GM12878 (cell line): ENCODE data around the gene GSTO1.

Experiments used
- CTCF ChIP-seq, 3 experiments: IDR thresholded peaks in 2 of 3; conservative IDR thresholded peaks in 1 of 3; 2 replicates each; pipeline ENCODE4 v1.5.1; 2011; ENCODE audit warnings: low read depth in 3 of 3, low read length in 3 of 3, mild to moderate bottlenecking in 3 of 3, control low read depth in 2 of 3, moderate library complexity in 2 of 3, inconsistent platforms in 1 of 3, mixed read lengths in 1 of 3; ENCODE audit not compliant: control insufficient read depth in 2 of 3, insufficient read depth in 1 of 3; ENCODE audit errors: extremely low read depth in 1 of 3
- EGR1 ChIP-seq, 2 experiments: IDR thresholded peaks; 1 replicate in 1 of 2; 2 replicates in 1 of 2; pipeline ENCODE4 v1.6.1; 2011 to 2012; ENCODE audit warnings: low read depth in 2 of 2, low read length in 2 of 2, borderline replicate concordance in 1 of 2, mild to moderate bottlenecking in 1 of 2, moderate library complexity in 1 of 2
- SIN3A ChIP-seq: IDR thresholded peaks from 2 replicates; pipeline ENCODE4 v1.6.1; 2012; ENCODE audit warnings: low read depth, low read length, improper control_type of control experiment
- SMARCA5 ChIP-seq: fragments of 450-650 bp; IDR thresholded peaks from 2 replicates; pipeline ENCODE4 v1.6.1; 2017; ENCODE audit warnings: mild to moderate bottlenecking

- no peak for TF ChIP-seq EGR1 (IDR thresholded peaks at IDR 0.05; ENCODE audit: borderline replicate concordance in 1 of 2, low read depth in 2 of 2, low read length in 2 of 2)
- TF ChIP-seq SMARCA5 = no peak
- no peak for TF ChIP-seq SIN3A
- no peak for TF ChIP-seq CTCF (IDR thresholded peaks at IDR 0.05 in 2 of 3, conservative IDR thresholded peaks at IDR 0.05 in 1 of 3; ENCODE audit: control insufficient read depth in 2 of 3, extremely low read depth in 1 of 3, insufficient read depth in 1 of 3, low read depth in 3 of 3, low read length in 3 of 3)
These were observed 44.6 kb downstream of the GSTO1 start for GRCh38 chr10:104299031-104299904.
